ENCODE data around the gene PPP2R3A. TPM values are rescaled to one million over a fixed set of nuclear protein-coding genes. Genes with fewer than 3 reads are reported as not detected.
"Not testable (repeated sequence)": the region's sequence is repeated elsewhere in the genome, so short reads cannot be mapped to it uniquely, and the experiment has no call there.

Gene PPP2R3A
- total RNA-seq, 1 donor from 2014 or later: 9.0 TPM

GRCh38 chr3:136109499-136109898 lies 144.0 kb downstream of the PPP2R3A start:
- H3K9me3 ChIP-seq: no peaks in the 10 kb centered on the region
- intact Hi-C loops (cut with DNase I): no loop called here
- H3K4me3 ChIP-seq: no peak overlapping the region
- TF ChIP-seq CTCF (IDR thresholded peaks at IDR 0.05): no peak
- H3K27ac ChIP-seq: no peak overlapping the region
- no peaks in the 10 kb centered on the region for H3K4me1 ChIP-seq
- no peaks in the 10 kb centered on the region for H3K27me3 ChIP-seq (ENCODE audit: low read depth)
- H3K36me3 ChIP-seq: no peaks in the 10 kb centered on the region
- ATAC-seq (no peak), DNase-seq (no peak)

- ATAC-seq: no peak
- no peak for DNase-seq
- no peaks in the 10 kb centered on the region for H3K9me3 ChIP-seq
- no peak for TF ChIP-seq CTCF (IDR thresholded peaks at IDR 0.05)
- H3K27me3 ChIP-seq (ENCODE audit: low read depth): no peaks in the 10 kb centered on the region
- no peak overlapping the region for H3K4me3 ChIP-seq
- intact Hi-C loops (cut with DNase I): no loop called here
- no peaks in the 10 kb centered on the region for H3K4me1 ChIP-seq
- H3K36me3 ChIP-seq: no peaks in the 10 kb centered on the region
- no peak overlapping the region for H3K27ac ChIP-seq
These were observed 145.0 kb downstream of the PPP2R3A start for GRCh38 chr3:136110481-136110880.

- no peaks in the 10 kb centered on the region for H3K36me3 ChIP-seq
- no peaks in the 10 kb centered on the region for H3K9me3 ChIP-seq
- H3K27ac ChIP-seq: no peak overlapping the region
- intact Hi-C loops (cut with DNase I): no loop called here
- no peaks in the 10 kb centered on the region for H3K4me1 ChIP-seq
- ATAC-seq: peak; percentile 87 to 91
- TF ChIP-seq CTCF (IDR thresholded peaks at IDR 0.05): no peak
- peak; percentile 60 for DNase-seq
- H3K27me3 ChIP-seq (ENCODE audit: low read depth): no peaks in the 10 kb centered on the region
- no peak overlapping the region for H3K4me3 ChIP-seq
These were observed 148.9 kb downstream of the PPP2R3A start for GRCh38 chr3:136114421-136114820.

- H3K4me1 ChIP-seq; H3K9me3 ChIP-seq; H3K27ac ChIP-seq; H3K4me3 ChIP-seq; ATAC-seq; H3K27me3 ChIP-seq (ENCODE audit: low read depth); DNase-seq; intact Hi-C loops (cut with DNase I); H3K36me3 ChIP-seq: not testable (repeated sequence)
These were observed 153.8 kb downstream of the PPP2R3A start for GRCh38 chr3:136119332-136119731.

- H3K27me3 ChIP-seq (ENCODE audit: low read depth); H3K27ac ChIP-seq; ATAC-seq; H3K9me3 ChIP-seq; H3K4me3 ChIP-seq; H3K36me3 ChIP-seq; DNase-seq; H3K4me1 ChIP-seq; intact Hi-C loops (cut with DNase I): not testable (repeated sequence)
These were observed 154.3 kb downstream of the PPP2R3A start for GRCh38 chr3:136119783-136120182.

GRCh38 chr3:136120373-136121348 lies 155.1 kb downstream of the PPP2R3A start:
- H3K4me1 ChIP-seq: no peaks in the 10 kb centered on the region
- no peak overlapping the region for H3K27ac ChIP-seq
- no peaks in the 10 kb centered on the region for H3K9me3 ChIP-seq
- TF ChIP-seq CTCF (IDR thresholded peaks at IDR 0.05): no peak
- H3K27me3 ChIP-seq (ENCODE audit: low read depth): no peaks in the 10 kb centered on the region
- H3K4me3 ChIP-seq: no peak overlapping the region
- ATAC-seq (no peak), DNase-seq (no peak)
- no peaks in the 10 kb centered on the region for H3K36me3 ChIP-seq
- intact Hi-C loops (cut with DNase I): no loop called here
